ENCODE data around the gene SLCO2B1. TPM values are rescaled to one million over a fixed set of nuclear protein-coding genes. Genes with fewer than 3 reads are reported as not detected.

The SLCO2B1 gene
- total RNA-seq, 2 donors from 2014 or later = 95.3 to 171 TPM

GRCh38 chr11:75142714-75143419 lies 8.0 kb upstream of the SLCO2B1 start:
- intact Hi-C loops (cut with DNase I) = loop anchor here in 1 of 2 donors (5.0 kb wide), 2 partner anchors 59 to 99 kb away; partner anchors contain the start of gene TPBGL

DNA sequence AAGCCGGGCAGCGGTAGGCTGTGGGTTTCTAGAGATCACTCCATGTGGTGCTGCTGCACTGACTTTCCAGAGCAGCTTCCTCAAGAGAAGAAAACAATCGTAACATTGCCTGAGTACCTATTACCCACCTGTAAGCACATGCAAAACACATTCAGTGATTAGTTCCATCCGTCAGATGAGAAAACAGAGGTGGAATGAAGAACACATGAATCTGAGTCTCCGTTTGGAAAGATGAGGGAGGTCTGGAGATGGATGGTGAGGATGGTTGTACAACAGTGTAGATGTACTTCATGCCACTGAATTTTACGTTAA lies 7.5 kb upstream of the SLCO2B1 start:
- DNase-seq (ENCODE audit: low spot score) = no peak
- intact Hi-C loops (cut with DNase I) = loop anchor here in 1 of 2 donors (5.0 kb wide), 2 partner anchors 59 to 99 kb away; partner anchors contain the start of gene TPBGL

More at GRCh38 chr11:75142714-75143419, 8.0 kb upstream of the SLCO2B1 start:
- peak; percentile 91 for DNase-seq (ENCODE audit: low spot score)

DNA sequence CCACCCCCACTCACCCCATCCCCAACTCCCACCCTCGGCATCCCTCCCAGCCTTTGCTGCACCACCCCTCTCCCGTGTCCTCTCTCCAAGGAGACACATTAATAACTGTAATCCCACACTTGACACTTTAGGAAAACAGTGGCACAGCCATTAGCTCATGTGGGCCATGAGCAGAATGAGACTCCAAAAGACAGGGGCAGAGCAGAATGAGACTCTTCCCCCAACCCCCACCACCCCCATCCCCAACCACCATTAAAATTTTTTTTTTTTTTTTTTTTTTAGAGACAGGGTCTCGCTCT lies 6.2 kb upstream of the SLCO2B1 start:
- DNase-seq (ENCODE audit: low spot score) = no peak
- intact Hi-C loops (cut with DNase I) = loop anchor here in 1 of 2 donors (5.0 kb wide), 2 partner anchors 58 to 98 kb away; partner anchors contain the start of gene TPBGL

DNA sequence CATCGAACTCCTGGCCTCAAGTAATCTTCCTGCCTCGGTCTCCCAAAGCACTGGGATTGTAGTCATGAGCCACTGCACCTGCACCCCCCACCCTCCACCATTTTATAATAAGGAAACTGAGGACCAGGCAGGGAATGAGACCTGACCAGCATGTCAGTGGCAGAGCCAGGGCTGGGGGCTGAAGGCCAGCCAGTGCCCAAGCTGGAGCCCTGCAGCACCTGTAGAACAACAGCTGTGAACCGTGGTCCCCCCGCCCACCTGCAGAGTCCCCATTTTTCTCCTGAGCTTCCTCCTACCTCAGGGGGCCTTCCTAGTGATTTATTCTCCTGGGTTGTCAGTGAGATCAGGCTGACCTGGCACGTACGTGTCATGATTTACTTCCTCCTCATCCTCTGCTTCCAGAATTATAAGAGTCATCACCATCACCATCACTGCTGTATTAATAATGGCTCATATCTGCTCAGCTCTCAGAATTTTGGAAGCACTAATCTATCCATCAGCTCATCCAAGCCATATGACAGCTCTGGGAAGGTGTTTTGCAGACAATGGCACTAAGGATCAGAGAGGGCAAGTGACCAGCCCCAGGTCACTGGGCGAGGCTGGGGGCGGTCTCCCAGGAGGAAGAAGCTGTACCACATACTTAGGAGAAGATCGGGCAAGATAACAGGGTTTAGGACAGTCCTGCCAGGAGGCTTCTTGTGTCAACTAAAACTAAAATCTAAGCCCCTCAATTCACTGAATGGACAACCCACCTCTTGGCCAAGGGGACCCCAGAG lies 5.5 kb upstream of the SLCO2B1 start:
- no peak for DNase-seq (ENCODE audit: low spot score)
- intact Hi-C loops (cut with DNase I) = no loop called here

GRCh38 chr11:75145972-75146519 lies 4.9 kb upstream of the SLCO2B1 start:
- intact Hi-C loops (cut with DNase I) = no loop called here
- DNase-seq (ENCODE audit: low spot score) = no peak

- intact Hi-C loops (cut with DNase I) = no loop called here
- no peak for DNase-seq (ENCODE audit: low spot score)
Measured at GRCh38 chr11:75146711-75147110, 4.2 kb upstream of the SLCO2B1 start.

GRCh38 chr11:75147191-75147874 lies 3.6 kb upstream of the SLCO2B1 start:
- DNase-seq (ENCODE audit: low spot score) = no peak
- intact Hi-C loops (cut with DNase I) = no loop called here

GRCh38 chr11:75147875-75148263 lies 3.0 kb upstream of the SLCO2B1 start:
- DNase-seq (ENCODE audit: low spot score) = no peak
- intact Hi-C loops (cut with DNase I) = no loop called here

DNA sequence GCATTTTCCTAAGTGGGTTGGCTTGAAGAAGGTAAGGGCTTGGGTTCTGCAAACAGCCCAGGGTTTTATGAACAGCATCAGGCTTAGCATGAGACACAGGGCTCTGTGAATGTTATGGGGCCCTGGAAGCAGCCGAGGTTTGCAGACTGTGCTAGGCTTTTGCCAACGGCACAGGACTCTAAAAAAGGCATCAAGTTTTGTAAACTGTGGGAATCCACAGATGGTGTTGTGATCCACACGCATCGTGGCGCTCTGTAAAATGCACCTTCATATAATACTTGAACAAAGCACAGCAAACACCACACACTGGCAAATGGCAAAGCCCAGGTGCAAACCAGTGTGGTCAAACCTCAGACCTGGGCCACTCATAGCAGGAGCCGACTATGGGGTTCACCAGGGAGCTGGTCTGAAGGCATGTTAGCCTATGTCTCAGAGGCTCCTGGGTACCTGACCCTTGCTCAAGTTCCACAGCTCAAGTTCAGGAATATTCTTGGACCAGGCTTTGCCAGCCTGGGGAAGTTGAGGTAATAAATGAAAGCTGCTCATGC lies 2.4 kb upstream of the SLCO2B1 start:
- DNase-seq (ENCODE audit: low spot score) = no peak
- intact Hi-C loops (cut with DNase I) = no loop called here

DNA sequence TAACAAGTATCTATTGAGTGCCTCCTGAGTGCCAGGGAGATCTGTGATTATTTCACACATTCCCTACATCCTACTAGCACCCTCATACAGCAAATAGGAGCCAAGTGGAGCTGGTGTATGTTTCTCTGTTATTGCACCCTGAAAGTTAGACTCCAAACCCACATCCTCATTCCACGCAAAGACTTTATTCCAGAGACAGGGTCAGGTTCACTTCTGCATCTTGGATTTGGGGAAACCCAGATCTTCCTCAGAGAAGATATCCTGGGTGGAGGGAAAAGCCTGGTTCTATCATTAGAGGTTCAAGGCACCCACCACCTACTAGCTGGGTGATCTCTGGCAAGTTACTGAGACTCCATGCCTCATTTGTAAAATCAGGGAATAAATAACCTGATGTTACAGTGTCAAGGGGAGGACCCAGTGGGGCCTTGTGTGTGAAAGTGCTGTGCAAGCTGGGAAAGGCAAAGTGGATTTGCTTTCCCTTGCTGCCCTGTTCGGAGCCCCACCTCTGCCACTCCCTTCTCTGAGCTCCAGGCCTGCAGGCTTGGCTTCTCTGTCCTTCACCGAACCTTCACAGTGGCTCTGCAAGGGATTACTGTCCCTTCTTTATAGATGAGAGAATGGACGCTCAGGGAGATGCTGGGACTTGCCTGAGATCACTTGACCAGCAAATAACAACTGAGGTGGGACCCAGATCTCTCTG lies 991 bp upstream of the SLCO2B1 start:
- DNase-seq (ENCODE audit: low spot score) = no peak
- intact Hi-C loops (cut with DNase I) = no loop called here

DNA sequence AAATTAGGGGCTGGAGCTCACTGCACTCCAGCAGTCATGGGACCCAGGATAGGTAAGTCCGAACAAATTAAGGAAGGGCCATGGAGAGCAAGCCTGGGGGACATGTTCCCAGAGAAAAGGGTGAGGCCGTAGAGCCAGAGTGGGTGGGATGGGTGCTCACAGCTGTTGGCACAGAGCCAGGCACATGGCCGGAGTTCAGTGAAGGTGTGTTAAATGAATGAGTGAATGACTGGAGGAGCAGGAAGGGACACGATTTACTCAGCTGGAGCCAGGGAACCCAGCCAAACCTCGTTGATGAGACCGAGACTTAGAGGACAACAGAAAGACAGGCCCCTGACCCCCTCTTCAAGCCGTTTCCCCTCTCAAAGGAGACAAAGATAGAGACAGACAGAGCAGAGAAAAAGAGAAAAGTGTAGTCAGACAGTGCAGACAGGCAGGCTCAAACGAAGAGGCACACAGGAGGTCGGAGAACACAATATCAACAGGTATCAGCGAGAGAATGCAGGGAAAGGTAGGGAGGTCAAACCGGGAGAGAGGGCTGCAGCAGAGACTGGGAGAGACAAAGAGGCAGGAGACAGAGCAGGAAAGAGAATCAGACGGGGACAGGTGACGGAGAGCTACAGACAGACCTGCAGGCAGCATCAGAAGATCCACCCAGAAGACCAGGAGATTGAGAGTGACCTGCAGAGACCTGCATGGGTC lies 590 bp downstream of the SLCO2B1 start:
- DNase-seq (ENCODE audit: low spot score) = no peak
- intact Hi-C loops (cut with DNase I) = no loop called here

GRCh38 chr11:75152090-75152489 lies 1.2 kb downstream of the SLCO2B1 start:
- intact Hi-C loops (cut with DNase I) = no loop called here
- no peak for DNase-seq (ENCODE audit: low spot score)

GRCh38 chr11:75152651-75153427 lies 1.9 kb downstream of the SLCO2B1 start:
- intact Hi-C loops (cut with DNase I) = no loop called here
- no peak for DNase-seq (ENCODE audit: low spot score)

DNA sequence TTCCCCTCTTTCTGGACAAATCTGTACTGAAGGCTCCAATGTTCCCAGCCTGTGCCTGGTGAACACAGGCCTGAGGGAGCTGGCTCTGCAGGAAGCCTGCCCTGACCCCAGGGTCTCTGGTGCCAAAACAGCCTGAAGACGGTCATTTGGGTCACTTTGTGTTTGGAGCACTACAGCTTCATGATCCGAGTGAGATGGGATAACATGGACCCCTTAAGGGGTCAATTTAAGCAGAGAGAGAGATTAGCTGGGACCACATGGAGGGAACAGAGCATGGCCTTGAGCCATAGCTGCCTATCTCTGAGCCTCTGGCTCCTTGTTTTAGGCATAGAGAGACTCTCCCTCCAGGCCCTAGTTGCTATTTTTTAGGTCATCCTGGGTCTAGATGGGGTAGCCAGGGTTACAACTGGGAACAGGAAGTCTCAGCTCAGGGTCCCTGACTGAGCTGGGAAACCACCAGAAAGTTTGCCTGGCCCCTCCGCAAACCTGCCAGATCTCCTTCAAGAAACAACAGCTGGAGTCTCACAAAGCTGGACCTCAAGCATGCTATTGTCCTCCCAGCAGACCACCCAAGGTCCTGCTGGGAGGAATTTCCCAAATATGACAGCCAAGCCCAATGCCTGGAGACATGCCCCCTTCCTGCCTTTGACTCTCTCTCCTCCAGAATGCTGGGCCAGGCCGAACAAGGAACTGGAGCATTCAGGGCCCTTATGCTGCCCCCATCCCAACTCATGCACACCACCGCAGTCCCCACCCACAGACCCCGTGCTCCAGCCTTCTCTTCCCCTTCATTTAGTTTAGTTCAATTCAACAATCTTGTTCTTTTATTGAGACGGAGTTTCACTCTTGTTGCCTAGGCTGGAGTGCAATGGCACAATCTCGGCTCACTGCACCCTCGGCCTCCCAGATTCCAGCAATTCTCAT lies 4.0 kb downstream of the SLCO2B1 start:
- DNase-seq (ENCODE audit: low spot score) = no peak
- intact Hi-C loops (cut with DNase I) = no loop called here

DNA sequence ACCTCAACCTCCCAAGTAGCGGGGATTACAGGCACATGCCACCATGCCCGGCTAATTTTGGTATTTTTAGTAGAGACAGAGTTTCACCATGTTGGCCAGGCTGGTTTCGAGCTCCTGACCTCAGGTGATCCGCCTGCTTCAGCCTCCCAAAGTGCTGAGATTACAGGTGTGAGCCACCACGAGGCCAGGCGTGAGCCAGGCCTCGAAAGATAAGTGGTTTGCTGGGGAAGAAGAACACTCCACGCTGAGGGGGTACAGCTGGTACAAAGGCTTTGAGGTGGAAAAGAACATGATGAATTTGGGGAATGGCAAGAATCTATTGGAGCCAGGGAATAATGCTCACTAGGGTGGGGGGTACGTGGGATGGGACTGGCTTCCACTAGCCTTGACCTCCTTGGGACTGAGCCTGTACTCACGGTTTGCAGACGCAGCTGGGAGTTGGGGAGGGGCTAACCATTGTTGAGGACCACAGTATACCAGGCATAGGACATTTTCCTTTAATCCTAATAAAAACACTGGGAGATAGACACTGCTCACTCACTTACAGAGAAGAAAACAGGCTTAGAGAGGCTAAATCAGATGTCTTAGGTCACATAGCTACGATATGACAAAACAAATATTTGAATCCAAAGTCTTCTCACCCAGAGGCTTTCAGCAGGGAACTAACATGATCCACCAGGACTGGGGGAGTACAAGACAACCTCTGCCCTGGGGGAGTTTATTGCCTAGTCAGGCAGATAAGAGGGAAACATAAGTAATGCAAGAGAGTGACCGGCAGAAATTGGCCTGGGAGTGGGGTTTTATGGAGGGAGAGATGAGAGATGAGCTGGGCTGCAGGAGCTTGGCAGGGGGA lies 4.9 kb downstream of the SLCO2B1 start:
- peak; percentile 37 for DNase-seq (ENCODE audit: low spot score)
- intact Hi-C loops (cut with DNase I) = no loop called here

- no peak for DNase-seq (ENCODE audit: low spot score)
- intact Hi-C loops (cut with DNase I) = no loop called here
Measured at GRCh38 chr11:75158241-75158640, 7.3 kb downstream of the SLCO2B1 start.

All from posterior vena cava (tissue), 2 donors.